ENCODE results near the gene C5orf63. TPM values are rescaled to one million over a fixed set of nuclear protein-coding genes. Genes with fewer than 3 reads are reported as not detected.

Gene C5orf63
- total and polyA plus RNA-seq, 2 experiments from 2014 or later = 6.8 to 10.5 TPM

DNA sequence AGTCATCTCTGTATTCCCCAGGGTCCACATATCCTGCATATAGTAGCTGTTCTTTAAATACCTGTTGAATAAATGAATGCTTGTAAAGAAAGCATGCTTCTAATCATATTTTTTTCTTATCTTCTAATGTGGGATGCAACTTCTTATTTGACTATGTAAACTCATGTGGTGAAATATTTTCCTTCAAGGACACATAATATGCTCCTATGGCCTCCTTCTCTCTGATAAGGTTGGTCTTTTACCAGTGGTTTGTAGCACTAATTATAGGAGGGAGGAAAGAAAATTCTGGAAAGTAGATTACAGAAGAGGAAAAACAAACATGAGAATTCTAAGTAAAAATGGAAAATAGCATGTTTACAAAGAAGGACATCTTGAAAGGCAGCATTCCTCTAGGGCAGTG is 28.6 kb upstream of the C5orf63 start (continued):
- TF ChIP-seq, protein P1, sequence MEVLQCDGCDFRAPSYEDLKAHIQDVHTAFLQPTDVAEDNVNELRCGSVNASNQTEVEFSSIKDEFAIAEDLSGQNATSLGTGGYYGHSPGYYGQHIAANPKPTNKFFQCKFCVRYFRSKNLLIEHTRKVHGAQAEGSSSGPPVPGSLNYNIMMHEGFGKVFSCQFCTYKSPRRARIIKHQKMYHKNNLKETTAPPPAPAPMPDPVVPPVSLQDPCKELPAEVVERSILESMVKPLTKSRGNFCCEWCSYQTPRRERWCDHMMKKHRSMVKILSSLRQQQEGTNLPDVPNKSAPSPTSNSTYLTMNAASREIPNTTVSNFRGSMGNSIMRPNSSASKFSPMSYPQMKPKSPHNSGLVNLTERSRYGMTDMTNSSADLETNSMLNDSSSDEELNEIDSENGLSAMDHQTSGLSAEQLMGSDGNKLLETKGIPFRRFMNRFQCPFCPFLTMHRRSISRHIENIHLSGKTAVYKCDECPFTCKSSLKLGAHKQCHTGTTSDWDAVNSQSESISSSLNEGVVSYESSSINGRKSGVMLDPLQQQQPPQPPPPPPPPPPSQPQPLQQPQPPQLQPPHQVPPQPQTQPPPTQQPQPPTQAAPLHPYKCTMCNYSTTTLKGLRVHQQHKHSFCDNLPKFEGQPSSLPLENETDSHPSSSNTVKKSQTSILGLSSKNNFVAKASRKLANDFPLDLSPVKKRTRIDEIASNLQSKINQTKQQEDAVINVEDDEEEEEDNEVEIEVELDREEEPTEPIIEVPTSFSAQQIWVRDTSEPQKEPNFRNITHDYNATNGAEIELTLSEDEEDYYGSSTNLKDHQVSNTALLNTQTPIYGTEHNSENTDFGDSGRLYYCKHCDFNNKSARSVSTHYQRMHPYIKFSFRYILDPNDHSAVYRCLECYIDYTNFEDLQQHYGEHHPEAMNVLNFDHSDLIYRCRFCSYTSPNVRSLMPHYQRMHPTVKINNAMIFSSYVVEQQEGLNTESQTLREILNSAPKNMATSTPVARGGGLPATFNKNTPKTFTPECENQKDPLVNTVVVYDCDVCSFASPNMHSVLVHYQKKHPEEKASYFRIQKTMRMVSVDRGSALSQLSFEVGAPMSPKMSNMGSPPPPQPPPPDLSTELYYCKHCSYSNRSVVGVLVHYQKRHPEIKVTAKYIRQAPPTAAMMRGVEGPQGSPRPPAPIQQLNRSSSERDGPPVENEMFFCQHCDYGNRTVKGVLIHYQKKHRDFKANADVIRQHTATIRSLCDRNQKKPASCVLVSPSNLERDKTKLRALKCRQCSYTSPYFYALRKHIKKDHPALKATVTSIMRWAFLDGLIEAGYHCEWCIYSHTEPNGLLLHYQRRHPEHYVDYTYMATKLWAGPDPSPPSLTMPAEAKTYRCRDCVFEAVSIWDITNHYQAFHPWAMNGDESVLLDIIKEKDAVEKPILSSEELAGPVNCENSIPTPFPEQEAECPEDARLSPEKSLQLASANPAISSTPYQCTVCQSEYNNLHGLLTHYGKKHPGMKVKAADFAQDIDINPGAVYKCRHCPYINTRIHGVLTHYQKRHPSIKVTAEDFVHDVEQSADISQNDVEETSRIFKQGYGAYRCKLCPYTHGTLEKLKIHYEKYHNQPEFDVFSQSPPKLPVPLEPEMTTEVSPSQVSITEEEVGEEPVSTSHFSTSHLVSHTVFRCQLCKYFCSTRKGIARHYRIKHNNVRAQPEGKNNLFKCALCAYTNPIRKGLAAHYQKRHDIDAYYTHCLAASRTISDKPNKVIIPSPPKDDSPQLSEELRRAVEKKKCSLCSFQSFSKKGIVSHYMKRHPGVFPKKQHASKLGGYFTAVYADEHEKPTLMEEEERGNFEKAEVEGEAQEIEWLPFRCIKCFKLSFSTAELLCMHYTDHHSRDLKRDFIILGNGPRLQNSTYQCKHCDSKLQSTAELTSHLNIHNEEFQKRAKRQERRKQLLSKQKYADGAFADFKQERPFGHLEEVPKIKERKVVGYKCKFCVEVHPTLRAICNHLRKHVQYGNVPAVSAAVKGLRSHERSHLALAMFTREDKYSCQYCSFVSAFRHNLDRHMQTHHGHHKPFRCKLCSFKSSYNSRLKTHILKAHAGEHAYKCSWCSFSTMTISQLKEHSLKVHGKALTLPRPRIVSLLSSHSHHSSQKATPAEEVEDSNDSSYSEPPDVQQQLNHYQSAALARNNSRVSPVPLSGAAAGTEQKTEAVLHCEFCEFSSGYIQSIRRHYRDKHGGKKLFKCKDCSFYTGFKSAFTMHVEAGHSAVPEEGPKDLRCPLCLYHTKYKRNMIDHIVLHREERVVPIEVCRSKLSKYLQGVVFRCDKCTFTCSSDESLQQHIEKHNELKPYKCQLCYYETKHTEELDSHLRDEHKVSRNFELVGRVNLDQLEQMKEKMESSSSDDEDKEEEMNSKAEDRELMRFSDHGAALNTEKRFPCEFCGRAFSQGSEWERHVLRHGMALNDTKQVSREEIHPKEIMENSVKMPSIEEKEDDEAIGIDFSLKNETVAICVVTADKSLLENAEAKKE (CRISPR knock-in tag; IDR thresholded peaks at IDR 0.05) = no peak
- TF ChIP-seq EZH2 (IDR thresholded peaks at IDR 0.05; ENCODE audit: low read depth, unreplicated experiment) (no peak), ZNF331 (CRISPR knock-in tag; IDR thresholded peaks at IDR 0.05; ENCODE audit: low read depth) (no peak), NANOG (IDR thresholded peaks at IDR 0.05; ENCODE audit: borderline replicate concordance) (no peak), ZNF114 (CRISPR knock-in tag; IDR thresholded peaks at IDR 0.05) (no peak), STAT1 (IDR thresholded peaks at IDR 0.05; ENCODE audit: unreplicated experiment) (no peak), JUNB (IDR thresholded peaks at IDR 0.05; ENCODE audit: unreplicated experiment) (no peak), REST (IDR thresholded peaks at IDR 0.05; ENCODE audit: unreplicated experiment) (no peak), CREB1 (CRISPR knock-in tag; IDR thresholded peaks at IDR 0.05; ENCODE audit: low read depth) (no peak)
- TF ChIP-seq, protein P2, sequence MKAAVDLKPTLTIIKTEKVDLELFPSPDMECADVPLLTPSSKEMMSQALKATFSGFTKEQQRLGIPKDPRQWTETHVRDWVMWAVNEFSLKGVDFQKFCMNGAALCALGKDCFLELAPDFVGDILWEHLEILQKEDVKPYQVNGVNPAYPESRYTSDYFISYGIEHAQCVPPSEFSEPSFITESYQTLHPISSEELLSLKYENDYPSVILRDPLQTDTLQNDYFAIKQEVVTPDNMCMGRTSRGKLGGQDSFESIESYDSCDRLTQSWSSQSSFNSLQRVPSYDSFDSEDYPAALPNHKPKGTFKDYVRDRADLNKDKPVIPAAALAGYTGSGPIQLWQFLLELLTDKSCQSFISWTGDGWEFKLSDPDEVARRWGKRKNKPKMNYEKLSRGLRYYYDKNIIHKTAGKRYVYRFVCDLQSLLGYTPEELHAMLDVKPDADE (IDR thresholded peaks at IDR 0.05) = no peak
- TF ChIP-seq, protein P3, sequence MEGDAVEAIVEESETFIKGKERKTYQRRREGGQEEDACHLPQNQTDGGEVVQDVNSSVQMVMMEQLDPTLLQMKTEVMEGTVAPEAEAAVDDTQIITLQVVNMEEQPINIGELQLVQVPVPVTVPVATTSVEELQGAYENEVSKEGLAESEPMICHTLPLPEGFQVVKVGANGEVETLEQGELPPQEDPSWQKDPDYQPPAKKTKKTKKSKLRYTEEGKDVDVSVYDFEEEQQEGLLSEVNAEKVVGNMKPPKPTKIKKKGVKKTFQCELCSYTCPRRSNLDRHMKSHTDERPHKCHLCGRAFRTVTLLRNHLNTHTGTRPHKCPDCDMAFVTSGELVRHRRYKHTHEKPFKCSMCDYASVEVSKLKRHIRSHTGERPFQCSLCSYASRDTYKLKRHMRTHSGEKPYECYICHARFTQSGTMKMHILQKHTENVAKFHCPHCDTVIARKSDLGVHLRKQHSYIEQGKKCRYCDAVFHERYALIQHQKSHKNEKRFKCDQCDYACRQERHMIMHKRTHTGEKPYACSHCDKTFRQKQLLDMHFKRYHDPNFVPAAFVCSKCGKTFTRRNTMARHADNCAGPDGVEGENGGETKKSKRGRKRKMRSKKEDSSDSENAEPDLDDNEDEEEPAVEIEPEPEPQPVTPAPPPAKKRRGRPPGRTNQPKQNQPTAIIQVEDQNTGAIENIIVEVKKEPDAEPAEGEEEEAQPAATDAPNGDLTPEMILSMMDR (conservative IDR thresholded peaks at IDR 0.05; ENCODE audit: low read depth in 2 of 2) = no peak
